HEK293T (cell line): ENCODE data around the gene CIT.

Source experiments
- CTBP1 ChIP-seq: fragments of 450-650 bp; IDR thresholded peaks from 2 replicates; pipeline ENCODE4 v1.6.1; 2016; ENCODE audit warnings: borderline replicate concordance
- FOXM1 ChIP-seq: fragments of 450-650 bp; IDR thresholded peaks from 2 replicates; pipeline ENCODE4 v1.6.1; 2017; ENCODE audit warnings: mild to moderate bottlenecking, borderline replicate concordance
- HDGF ChIP-seq: fragments of 450-650 bp; IDR thresholded peaks from 2 replicates; pipeline ENCODE4 v1.6.1; 2017; ENCODE audit warnings: antibody characterized with exemption, borderline replicate concordance
- SP1 ChIP-seq: fragments of 450-650 bp; IDR thresholded peaks from 2 replicates; pipeline ENCODE4 v1.6.1; 2017

- TF ChIP-seq SP1 (no peak), HDGF (no peak), FOXM1 (no peak), CTBP1 (no peak)
Measured at GRCh38 chr12:119746169-119746568, 131.0 kb downstream of the CIT start.
